Loucy (cell line): ENCODE measurements around the gene GAS2.

Source experiments
- H2AFZ ChIP-seq: fragments of 200-600 bp; sonication (generic); 2 replicates; pipeline ENCODE4 v1.6.0; 2016; ENCODE audit warnings: antibody characterized with exemption, mild to moderate bottlenecking, low read length, moderate library complexity
- H3F3A ChIP-seq: fragments of 200-600 bp; 2 replicates; pipeline ENCODE4 v1.6.0; 2016; ENCODE audit warnings: antibody characterized with exemption, low read depth, mild to moderate bottlenecking
- H3K27me3 ChIP-seq: fragments of 200-600 bp; sonication (generic); 2 replicates; pipeline ENCODE4 v1.6.1; 2014; ENCODE audit warnings: low read length, mild to moderate bottlenecking; ENCODE audit not compliant: insufficient read depth, poor library complexity, severe bottlenecking
- H3K36me3 ChIP-seq: fragments of 200-600 bp; sonication (generic); 2 replicates; pipeline ENCODE4 v1.6.1; 2016; ENCODE audit warnings: low read length; ENCODE audit not compliant: insufficient read depth
- H3K4me1 ChIP-seq: fragments of 200-600 bp; sonication (generic); 2 replicates; pipeline ENCODE4 v1.5.1; 2014; ENCODE audit warnings: low read length, mild to moderate bottlenecking; ENCODE audit not compliant: insufficient read depth, poor library complexity, severe bottlenecking
- H3K4me2 ChIP-seq: fragments of 200-600 bp; sonication (generic); 2 replicates; pipeline ENCODE4 v1.6.0; 2014; ENCODE audit warnings: antibody characterized with exemption, low read length, low read depth, mild to moderate bottlenecking; ENCODE audit not compliant: poor library complexity, severe bottlenecking
- H3K4me3 ChIP-seq: fragments of 200-600 bp; sonication (generic); 2 replicates; pipeline ENCODE4 v1.5.1; 2014; ENCODE audit warnings: low read length, mild to moderate bottlenecking, mixed read lengths; ENCODE audit not compliant: poor library complexity, severe bottlenecking
- H3K79me2 ChIP-seq: fragments of 200-600 bp; sonication (generic); 2 replicates; pipeline ENCODE4 v1.6.1; 2014; ENCODE audit warnings: low read length; ENCODE audit not compliant: insufficient read depth
- H3K9ac ChIP-seq: fragments of 200-600 bp; sonication (generic); 2 replicates; pipeline ENCODE4 v1.6.0; 2014; ENCODE audit warnings: mild to moderate bottlenecking, low read depth, low read length, moderate library complexity; ENCODE audit not compliant: poor library complexity, severe bottlenecking
- H3K9me2 ChIP-seq: fragments of 200-600 bp; sonication (generic); replicated peaks from 2 replicates; pipeline ENCODE4 v1.6.1; 2016; ENCODE audit warnings: low read depth, low read length, mixed read lengths
- H3K9me3 ChIP-seq: fragments of 200-600 bp; sonication (generic); 2 replicates; pipeline ENCODE4 v1.6.1; 2014; ENCODE audit warnings: mild to moderate bottlenecking, antibody characterized with exemption, low read length, low read depth; ENCODE audit not compliant: insufficient read depth
- H4K20me1 ChIP-seq: fragments of 200-600 bp; sonication (generic); 2 replicates; pipeline ENCODE4 v1.6.0; 2014; ENCODE audit warnings: antibody characterized with exemption, low read length, mild to moderate bottlenecking; ENCODE audit not compliant: insufficient read depth, poor library complexity, severe bottlenecking
- EZH2phosphoT487 ChIP-seq: fragments of 200-600 bp; IDR thresholded peaks from 2 replicates; pipeline ENCODE4 v1.6.1; 2018; ENCODE audit warnings: antibody characterized with exemption, mild to moderate bottlenecking, moderate library complexity, borderline replicate concordance
- TF ChIP-seq, protein P1 (sequence below): fragments of 200-600 bp; sonication (generic); conservative IDR thresholded peaks from 2 replicates; pipeline ENCODE4 v1.5.1; 2014; ENCODE audit warnings: mild to moderate bottlenecking, antibody characterized with exemption, low read length

The GAS2 gene

GRCh38 chr11:22797047-22797446 is 130.6 kb downstream of the GAS2 start:
- TF ChIP-seq, protein P1, sequence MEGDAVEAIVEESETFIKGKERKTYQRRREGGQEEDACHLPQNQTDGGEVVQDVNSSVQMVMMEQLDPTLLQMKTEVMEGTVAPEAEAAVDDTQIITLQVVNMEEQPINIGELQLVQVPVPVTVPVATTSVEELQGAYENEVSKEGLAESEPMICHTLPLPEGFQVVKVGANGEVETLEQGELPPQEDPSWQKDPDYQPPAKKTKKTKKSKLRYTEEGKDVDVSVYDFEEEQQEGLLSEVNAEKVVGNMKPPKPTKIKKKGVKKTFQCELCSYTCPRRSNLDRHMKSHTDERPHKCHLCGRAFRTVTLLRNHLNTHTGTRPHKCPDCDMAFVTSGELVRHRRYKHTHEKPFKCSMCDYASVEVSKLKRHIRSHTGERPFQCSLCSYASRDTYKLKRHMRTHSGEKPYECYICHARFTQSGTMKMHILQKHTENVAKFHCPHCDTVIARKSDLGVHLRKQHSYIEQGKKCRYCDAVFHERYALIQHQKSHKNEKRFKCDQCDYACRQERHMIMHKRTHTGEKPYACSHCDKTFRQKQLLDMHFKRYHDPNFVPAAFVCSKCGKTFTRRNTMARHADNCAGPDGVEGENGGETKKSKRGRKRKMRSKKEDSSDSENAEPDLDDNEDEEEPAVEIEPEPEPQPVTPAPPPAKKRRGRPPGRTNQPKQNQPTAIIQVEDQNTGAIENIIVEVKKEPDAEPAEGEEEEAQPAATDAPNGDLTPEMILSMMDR: no peak
- no peak for TF ChIP-seq EZH2phosphoT487
- Histone ChIP-seq H3K4me1 (no peaks in the 10 kb centered on the region), H3K27me3 (no peaks in the 10 kb centered on the region), H4K20me1 (no peaks in the 10 kb centered on the region), H3K9ac (no peak overlapping the region), H3K4me3 (no peak overlapping the region), H3K9me2 (no peaks in the 10 kb centered on the region), H2AFZ (no peak overlapping the region), H3F3A (no peaks in the 10 kb centered on the region), H3K9me3 (no peaks in the 10 kb centered on the region), H3K36me3 (no peaks in the 10 kb centered on the region), H3K4me2 (no peak overlapping the region), H3K79me2 (no peaks in the 10 kb centered on the region)

DNA sequence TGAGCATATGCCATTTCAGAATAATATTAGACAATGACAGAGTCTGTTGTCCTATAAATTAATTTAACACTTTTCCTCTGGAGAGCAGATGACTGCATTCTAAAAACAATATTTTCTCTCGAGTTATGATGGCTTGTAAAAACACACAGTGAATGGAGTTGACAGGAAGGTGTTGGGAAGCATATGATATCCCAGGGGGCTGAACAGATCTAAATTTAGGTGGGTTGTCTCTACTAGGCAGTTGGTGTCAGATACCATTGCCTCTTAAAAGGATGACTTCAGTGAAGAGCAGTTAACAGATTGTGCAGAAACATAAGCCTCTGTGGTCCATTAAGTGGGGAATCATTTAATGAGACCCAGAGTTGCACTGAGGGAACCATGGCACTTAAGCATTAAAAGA is 132.5 kb downstream of the GAS2 start:
- H2AFZ ChIP-seq: no peak overlapping the region
- no peak overlapping the region for H3K4me2 ChIP-seq
- no peaks in the 10 kb centered on the region for H3K4me1 ChIP-seq
- no peaks in the 10 kb centered on the region for H3K27me3 ChIP-seq
- no peaks in the 10 kb centered on the region for H3F3A ChIP-seq
- no peaks in the 10 kb centered on the region for H4K20me1 ChIP-seq
- H3K9me3 ChIP-seq: no peaks in the 10 kb centered on the region
- no peak overlapping the region for H3K4me3 ChIP-seq
- H3K36me3 ChIP-seq: no peaks in the 10 kb centered on the region
- no peak for TF ChIP-seq EZH2phosphoT487
- TF ChIP-seq, protein P1: no peak
- H3K9me2 ChIP-seq: no peaks in the 10 kb centered on the region
- H3K9ac ChIP-seq: no peak overlapping the region
- no peaks in the 10 kb centered on the region for H3K79me2 ChIP-seq

DNA sequence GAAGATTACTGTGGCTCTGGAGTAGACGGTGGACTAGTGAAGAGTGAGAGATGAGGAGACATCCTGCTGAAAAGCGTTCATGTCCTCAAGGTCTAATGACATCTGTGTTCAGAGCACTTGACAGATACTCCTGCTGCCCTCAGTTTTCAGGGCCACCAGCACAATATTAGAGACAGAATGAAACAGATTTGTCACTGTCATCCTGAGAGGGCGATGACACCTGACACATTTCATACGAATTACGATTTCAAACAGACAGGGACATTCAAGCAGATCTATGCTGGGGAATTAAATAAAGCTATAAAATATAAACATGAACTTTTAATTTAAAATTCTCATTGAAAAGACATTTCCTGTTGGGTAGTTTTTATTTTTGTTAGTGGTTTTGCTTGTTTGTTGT is 134.1 kb downstream of the GAS2 start:
- Histone ChIP-seq H3K9me2 (no peaks in the 10 kb centered on the region), H3K4me1 (no peaks in the 10 kb centered on the region), H3K4me2 (no peak overlapping the region), H3K9ac (no peak overlapping the region), H3K27me3 (no peaks in the 10 kb centered on the region), H4K20me1 (no peaks in the 10 kb centered on the region), H3F3A (no peaks in the 10 kb centered on the region), H2AFZ (no peak overlapping the region), H3K9me3 (no peaks in the 10 kb centered on the region), H3K36me3 (no peaks in the 10 kb centered on the region), H3K79me2 (no peaks in the 10 kb centered on the region), H3K4me3 (no peak overlapping the region)
- TF ChIP-seq, protein P1: no peak
- no peak for TF ChIP-seq EZH2phosphoT487
